ENCODE measurements around the gene ADAMTS2.

DNA sequence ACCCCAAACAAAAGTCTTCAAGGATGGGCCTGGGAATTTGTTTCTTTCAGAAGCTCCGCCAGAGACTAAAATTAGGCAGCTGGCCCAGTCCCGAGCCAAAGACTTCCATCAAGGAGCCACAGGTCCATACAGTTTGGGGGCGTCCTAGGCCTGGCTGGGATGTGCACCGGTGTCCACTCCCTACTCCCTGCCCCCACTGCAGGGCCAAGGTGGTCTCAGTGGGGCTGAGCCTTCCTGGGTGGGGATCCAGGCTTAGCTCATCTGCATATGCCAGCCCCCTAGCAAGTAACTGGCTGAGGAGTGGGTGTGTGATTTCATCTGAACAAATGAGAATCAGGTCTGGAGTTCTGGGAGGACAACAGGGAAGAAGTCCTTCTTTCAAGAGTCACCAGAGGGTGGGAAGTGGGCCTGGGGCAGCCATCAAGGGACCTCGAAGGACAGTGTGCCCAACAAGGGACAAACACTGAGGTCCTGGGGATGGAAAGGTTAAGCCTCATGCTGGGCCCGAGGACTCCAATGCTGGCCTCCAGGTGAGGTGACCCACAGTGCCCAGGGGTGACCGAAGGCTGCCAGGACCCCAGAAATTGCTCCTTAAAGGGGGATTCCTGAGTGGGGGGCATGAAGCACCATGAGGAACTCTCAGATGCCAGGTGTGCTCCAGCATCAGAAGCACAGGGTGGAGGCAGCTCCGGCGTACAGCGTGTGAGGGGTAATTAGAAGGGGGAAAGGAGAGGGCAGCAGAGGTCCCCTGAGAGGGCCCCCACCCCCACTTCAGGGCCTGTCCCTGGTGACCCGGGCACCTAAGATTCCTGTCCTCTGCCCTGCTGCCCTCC, 193.8 kb downstream of the ADAMTS2 start:
- TF ChIP-seq POLR2AphosphoS5 (IDR thresholded peaks at IDR 0.05; ENCODE audit: low read depth, low read length) (no peak), JUND (IDR thresholded peaks at IDR 0.05) (no peak), EZH2 (IDR thresholded peaks at IDR 0.05) (no peak), YY1 (IDR thresholded peaks at IDR 0.05; ENCODE audit: extremely low read depth, insufficient replicate concordance, low read depth, low read length) (no peak)
- TF ChIP-seq, protein P1, sequence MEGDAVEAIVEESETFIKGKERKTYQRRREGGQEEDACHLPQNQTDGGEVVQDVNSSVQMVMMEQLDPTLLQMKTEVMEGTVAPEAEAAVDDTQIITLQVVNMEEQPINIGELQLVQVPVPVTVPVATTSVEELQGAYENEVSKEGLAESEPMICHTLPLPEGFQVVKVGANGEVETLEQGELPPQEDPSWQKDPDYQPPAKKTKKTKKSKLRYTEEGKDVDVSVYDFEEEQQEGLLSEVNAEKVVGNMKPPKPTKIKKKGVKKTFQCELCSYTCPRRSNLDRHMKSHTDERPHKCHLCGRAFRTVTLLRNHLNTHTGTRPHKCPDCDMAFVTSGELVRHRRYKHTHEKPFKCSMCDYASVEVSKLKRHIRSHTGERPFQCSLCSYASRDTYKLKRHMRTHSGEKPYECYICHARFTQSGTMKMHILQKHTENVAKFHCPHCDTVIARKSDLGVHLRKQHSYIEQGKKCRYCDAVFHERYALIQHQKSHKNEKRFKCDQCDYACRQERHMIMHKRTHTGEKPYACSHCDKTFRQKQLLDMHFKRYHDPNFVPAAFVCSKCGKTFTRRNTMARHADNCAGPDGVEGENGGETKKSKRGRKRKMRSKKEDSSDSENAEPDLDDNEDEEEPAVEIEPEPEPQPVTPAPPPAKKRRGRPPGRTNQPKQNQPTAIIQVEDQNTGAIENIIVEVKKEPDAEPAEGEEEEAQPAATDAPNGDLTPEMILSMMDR (IDR thresholded peaks at IDR 0.05 in 2 of 3, conservative IDR thresholded peaks at IDR 0.05 in 1 of 3; ENCODE audit: borderline replicate concordance in 1 of 3, insufficient read depth in 1 of 3, low read depth in 2 of 3, low read length in 2 of 3) = no peak

All from HCT116 (cell line).